ENCODE results near the gene EPHA8.

The EPHA8 gene

DNA sequence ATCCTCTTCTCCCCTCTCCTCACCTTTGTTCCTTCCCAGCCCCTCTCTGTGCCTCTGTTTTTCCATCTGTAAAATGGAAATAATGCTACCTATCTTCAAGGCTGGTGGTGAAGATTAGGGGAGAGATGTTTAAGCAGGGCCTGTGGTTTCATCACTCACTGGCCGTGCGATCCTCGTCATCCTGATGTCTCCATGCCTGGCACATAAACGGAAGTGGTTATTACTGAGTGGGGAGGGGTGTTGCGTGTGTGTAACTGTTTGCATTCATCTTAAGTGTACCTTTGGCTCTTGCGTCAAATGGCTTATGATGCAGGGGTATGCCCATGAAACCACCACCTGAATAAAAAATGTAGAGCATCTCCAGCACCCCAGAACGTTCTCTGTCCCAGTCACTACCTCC lies 56.0 kb downstream of the EPHA8 start:
- DNase-seq (ENCODE audit: low read depth), result no peak

DNA sequence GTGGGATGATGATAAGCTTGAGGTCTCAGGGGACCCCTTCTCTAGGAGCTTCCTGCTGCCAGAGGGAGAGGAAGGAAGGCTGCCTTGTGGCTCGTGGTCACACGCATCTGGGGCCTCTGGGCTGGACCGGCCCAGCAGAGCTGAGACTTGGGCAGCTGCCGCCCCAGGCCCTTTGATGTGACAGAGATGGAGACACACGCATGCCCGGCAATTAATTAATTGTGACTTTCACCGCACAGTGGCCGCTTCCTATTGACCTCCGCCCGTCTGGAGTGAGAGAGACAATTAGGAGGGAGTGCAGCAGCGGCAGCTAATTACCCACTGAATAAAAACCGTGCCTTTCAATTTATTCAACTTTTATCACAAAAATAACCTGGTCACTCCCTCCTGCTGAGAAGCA lies 56.5 kb downstream of the EPHA8 start:
- no peak for DNase-seq (ENCODE audit: low read depth)

DNA sequence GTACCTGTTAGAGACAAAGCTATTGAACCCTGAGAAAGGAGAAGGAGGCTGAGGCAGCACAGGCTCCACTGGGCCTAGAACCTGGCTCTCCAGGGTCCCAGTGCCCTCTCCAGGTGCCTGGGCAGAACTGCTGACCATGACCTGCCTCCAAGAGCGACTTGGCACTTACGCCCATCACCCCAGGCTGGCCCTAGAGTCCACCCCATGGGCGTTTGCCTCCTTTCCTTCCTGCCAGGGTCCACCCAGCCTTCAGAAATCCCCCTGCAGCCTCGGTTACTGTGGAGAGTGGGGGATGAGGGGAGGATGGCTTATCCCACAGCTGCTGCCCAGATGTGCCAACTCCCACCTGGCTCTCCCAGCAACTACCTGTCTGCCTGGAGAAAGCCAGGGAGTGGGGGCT lies 58.5 kb downstream of the EPHA8 start:
- no peak for DNase-seq (ENCODE audit: low read depth)

DNA sequence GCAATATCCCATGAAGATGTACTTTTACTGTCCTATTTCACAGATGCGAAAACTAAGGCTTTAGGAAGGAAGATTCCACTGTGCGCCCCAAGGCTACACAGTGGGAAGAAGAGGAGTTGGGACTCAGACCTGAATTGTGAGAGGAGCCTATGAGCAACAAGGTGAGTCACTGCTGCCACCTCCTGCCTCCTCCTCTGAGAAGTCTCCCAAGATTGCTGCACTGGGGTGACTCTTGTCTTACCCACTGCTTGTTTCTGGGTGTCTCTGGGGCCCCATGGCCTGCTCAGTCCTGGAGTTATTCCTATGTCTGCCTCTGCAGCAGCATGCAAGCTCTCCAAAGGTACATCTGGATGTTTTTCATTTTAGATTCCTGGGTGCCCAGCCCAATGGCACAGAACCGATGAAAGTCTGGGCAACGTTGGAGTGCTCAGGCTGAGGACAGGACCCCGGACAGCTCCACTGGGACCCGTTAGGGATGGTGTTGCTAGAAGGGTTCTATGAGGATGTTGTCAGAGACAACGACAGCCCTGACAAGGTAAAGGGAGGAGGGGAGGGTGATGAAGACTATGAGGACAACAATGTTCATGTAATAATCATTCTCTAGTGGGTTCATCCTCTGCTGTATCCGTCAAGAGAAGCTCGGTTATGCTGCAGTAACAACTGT lies 62.1 kb downstream of the EPHA8 start:
- no peak for DNase-seq (ENCODE audit: low read depth)

DNA sequence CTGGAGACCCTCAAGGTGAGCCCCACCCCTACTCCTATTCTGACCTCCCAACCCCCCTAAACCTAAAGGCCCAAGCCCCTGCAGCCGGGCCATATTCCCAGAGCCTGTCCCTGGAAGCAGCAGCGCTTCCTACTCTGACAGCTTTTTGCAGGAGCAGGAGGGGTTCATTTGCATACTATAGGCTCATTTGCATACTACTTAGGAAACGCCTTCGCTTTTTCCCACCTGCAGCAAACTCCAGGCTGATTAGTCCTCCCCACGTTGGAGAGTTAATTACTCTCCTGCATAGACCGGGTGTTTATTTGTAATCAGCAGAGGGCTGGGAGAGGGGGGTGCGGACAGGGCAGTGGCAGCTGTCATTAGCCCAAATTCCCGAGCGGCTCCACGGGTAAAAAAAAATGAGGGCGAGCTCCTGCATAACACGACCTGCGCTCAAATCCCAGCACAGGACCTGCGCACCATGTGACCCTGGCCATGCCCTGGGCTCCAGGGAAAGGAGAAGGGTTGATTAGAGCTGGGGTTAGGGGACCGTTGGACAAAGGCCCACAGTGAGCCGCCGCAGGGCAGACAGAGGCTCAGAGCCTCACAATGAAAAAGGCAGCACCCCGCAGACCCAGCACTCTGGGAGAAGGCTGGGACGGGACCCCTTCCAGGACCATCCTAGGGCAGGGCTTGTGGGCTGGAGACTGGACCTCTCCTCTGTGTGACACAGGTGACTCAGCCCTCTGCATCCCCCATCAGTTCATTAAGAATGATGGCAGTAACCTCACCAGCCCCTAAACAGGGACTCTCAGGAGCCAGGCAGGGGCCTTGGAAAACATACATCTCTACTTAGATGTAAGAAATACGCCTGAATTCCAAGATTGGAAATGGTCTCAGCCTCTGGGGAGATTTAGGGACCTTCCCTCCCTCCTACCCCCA lies 63.2 kb downstream of the EPHA8 start:
- DNase-seq (ENCODE audit: low read depth), result no peak

DNA sequence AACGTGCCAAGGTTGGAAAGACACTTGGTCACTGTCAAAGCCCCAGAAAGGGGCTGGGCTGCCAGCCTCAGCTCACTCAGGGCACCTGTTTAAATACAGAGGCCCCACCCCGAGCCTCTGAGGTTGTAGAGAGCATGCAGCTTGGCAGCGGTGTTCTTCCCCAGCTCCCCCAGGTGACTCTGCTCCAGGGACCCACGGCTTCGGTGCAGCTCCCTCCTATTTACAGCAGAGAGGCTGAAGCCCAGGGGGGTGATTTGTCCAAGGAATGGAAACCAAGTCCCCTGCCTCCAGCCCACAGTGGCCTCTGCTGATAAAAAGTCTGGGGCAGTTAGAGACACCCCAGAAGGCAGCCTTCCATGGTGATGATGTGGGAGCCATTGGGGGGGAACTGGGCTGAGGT lies 64.0 kb downstream of the EPHA8 start:
- no peak for DNase-seq (ENCODE audit: low read depth)

DNA sequence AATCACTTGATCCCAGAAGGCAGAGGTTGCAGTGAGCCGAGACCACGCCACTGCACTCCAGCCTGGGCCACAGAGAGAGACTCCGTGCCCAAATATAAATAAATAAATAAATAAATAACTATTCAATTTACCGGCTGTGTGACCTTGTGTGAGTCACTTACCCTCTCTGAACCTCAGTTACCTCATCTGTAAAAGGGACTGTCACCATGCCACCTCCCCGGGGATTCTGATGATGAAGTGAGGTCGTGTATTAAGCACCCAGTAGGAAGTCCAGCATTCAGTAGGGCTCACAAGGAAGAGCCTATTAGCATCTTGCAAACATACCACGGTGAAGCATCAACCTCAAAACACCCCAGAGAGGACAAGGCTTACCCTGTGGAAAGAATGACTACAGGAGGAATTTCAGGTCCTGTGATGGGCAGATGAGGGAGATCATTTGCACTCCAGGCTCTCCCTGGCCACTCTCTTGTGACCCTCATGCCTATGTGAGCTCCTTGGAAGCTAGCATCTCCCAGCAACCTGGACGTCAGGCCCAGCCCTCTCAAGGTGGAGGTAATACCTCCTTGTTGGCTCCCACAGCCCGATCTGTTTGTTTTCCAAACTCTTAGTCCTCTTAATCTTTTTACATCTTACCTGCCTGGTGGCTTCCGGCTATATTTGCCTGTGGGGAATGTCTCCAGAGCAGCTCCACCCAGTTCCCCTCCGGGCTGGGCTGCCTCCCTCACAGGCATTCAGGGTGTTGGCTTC lies 65.6 kb downstream of the EPHA8 start:
- DNase-seq (ENCODE audit: low read depth), result no peak

DNA sequence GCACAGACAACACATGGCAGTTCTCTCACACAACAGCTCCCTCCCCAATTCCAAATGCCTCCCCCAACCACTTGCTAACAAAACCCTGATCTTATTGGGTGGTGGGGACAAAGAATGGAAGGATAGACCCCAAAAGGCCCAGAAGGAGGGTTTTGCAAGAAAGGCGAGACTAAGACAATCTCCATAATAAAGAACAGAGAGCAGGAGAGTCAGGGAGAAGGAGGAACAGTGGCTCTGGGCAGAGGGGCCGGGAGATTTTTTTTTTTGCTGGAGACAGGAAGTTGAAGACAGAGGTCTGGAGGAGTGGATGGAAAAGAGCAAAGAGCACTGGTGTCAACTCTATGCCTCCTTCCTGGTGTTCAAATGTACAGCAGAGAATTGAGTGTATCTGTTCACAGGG lies 66.6 kb downstream of the EPHA8 start:
- no peak for DNase-seq (ENCODE audit: low read depth)

DNA sequence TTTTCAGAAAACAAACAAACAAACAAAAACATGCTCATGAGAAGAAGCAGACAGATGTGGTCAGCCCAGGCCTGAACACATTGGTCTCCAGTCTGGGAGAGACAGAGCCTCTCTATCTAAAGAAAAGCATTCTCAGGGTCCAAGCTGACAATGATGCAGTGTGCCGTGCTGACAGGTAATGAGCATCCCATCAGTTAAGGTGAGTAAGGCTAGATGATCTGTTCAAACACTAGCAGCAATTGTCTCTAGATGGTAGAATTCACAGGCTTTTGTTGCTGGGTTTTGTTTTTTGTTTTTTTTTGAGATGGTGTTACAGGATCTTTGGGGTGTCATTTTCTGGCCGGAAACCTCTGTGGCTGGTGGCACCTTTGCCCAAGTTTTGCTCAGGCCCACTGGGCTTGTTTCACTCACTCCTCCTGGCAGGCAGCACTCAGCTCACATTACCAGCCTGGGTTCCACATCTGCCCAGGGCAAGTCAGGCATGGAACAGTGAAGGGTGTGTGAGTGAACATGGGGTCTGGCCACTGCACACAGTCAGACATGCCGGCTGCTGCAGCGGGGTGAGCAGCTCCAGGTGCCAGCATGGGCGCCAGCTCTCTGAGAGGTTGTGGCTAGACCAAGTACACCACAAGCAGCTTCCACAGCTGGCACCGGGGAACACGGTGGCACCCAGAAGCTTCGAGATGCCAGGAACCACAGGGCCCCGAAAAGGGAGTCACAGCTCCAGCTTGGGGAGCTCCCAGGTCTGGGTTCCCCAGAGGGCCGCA lies 70.6 kb downstream of the EPHA8 start:
- DNase-seq (ENCODE audit: low read depth), result no peak

DNA sequence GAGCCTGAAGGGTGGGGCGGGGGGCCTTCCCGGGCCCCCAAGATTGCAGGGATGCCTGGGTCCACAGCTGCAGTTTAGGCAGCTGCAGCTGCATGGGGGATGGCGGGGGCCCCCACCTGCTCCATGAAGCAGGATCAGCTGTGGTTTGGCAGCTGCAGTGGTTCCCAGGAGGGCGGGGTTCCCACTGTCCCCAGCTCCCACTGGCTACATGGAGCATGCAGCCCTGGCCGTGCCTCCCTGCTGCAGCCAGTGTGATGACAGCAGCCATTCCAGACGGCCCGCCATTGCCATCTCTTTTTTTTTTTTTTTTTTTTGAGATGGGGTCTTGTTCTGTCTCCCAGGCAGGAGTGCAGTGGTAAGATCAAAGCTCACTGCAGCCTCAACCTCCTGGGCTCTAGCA lies 72.1 kb downstream of the EPHA8 start:
- DNase-seq (ENCODE audit: low read depth), result no peak

DNA sequence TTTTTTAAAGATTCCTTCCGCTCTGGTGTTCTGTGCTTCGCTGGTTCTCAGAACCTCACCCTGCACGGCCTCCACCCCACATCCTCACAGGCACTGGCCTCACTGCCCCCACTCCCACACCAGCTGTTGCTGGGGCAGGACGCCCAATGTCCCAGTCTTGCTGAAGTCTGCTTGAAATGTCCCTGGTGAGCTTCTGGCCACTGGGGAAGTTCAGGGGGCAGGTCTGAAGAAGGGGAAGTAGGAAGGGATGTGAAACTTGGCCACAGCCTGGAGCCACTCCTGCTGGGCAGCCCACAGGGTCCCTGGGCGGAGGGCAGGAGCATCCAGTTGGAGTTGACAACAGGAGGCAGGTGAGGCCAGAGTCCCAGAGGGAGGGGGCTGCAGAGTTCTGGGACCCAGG lies 73.1 kb downstream of the EPHA8 start, which contains the start of gene C1QA:
Gene C1QA, plus strand, starts transcription at position 276 of the 400 bp plus-strand sequence. CDS start 989 bp downstream, outside the sequence.
- no peak for DNase-seq (ENCODE audit: low read depth)

DNA sequence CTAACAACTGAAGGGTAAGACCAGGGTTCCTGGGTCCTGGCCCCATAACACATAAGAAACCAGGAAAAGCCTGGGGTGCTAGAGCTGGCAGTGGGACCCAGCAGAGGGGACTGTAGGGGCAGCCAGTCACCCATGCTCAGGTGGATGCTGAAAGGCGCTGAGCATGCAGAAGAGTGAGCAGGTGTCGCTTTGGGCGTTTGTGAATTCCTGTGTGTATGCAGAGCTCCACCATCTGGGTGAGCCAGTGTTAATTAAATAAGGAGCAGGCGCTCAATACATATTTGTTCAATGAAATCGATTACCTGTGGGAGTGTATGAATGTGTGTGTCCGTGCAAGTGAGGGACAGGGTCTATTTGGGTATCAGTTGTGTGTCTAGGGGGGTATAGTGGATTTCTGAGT lies 73.6 kb downstream of the EPHA8 start:
- DNase-seq (ENCODE audit: low read depth), result no peak

DNA sequence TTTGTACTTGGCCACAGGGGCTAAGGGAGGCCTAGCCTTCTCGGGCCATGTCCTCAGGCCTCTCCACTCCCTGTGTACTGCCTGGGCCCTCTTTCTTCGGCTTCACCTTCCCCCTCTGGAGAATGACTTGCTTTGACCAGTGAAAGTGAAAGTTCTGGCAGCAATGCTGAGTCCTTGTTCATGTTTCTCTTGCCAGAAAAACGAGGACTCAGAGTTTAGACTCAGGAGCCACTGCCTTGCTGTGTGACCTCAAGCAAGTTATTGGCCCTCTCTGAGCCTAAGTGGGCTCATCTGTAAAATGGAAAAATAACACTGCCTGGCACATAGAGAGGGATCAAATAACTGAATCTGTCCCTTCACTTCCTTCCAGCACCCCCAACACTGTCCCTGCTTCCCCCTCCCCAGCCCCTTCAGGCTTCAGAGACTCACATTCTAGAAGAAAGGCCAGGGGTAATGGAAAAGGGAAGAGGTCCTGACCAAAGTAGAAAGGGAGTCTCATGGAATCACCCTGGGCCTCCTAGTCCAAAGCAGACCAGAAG lies 74.7 kb downstream of the EPHA8 start:
- DNase-seq (ENCODE audit: low read depth), result no peak

DNA sequence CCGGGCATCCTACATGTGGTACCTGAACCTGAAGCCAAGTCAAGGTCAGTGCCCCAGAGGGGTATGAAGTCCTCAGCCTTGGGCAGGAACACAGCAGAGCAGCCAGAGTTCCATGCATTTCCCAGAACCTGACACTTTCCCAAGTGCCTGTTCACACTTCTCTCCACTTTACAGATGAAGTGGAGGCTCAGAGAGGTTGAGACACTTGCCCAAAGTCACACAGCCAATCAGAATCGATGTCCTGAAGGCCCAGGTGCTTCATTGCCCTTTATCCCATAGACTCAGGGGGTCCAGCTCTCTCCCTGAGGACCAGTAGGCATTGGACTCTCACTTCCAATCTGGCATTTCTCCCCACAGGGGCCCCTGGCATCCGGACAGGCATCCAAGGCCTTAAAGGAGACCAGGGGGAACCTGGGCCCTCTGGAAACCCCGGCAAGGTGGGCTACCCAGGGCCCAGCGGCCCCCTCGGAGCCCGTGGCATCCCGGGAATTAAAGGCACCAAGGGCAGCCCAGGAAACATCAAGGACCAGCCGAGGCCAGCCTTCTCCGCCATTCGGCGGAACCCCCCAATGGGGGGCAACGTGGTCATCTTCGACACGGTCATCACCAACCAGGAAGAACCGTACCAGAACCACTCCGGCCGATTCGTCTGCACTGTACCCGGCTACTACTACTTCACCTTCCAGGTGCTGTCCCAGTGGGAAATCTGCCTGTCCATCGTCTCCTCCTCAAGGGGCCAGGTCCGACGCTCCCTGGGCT lies 75.4 kb downstream of the EPHA8 start:
- DNase-seq (ENCODE audit: low read depth), result no peak

DNA sequence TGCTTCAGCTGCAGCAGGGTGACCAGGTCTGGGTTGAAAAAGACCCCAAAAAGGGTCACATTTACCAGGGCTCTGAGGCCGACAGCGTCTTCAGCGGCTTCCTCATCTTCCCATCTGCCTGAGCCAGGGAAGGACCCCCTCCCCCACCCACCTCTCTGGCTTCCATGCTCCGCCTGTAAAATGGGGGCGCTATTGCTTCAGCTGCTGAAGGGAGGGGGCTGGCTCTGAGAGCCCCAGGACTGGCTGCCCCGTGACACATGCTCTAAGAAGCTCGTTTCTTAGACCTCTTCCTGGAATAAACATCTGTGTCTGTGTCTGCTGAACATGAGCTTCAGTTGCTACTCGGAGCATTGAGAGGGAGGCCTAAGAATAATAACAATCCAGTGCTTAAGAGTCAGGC lies 76.0 kb downstream of the EPHA8 start:
- peak; percentile 8 for DNase-seq (ENCODE audit: low read depth)

DNA sequence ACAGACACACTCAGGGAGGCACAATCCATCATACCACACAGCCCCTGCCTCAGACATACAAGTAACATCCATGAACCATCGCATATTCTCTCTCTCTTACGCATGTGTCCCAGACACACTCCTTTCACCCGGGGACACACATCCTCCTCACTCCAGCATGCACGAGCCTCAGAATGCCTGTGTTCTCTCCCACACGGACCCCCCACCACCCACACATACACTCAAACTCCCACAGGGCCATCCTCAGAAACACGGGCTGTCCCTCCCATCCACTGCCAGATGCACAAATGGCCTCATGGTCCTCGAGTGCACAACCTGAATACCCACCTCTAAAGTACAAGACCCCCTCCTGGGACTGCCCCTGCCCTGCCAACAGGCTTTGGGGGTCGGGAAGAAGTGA lies 78.0 kb downstream of the EPHA8 start:
- DNase-seq (ENCODE audit: low read depth), result no peak

DNA sequence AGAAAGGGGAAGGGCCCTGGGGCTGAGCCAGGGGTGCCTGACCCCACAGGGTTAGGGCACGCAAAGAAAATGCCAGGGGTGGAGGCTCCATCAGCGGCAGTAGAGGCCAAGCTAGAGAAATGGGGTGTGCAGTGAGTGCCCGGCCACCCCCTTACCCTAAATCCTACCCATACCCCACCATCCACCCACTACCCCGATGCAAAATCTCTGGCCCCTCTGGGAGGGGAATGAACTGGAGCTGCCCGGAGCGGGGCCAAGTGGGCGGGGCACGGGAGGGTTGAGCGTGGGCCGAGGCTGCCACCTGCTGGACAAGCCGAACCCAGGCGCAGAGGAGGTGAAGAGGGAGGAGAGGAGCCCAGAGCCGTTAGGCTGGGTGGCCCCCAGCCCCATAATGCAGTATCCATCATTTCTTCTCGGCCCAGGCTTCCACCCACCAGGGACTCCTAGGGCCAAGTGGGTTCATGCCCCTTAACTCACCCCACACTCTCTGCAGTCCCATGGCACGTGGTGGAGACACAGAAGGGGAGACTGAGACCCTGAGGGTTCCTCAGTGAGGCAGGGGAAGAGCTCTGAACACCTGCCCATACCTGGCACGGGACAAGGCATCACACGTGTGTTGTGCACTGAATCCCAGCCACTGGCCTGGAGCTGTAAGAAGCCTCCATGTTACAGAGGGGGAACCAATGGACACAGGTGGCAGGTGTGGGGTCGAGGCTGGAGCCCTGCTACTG lies 78.8 kb downstream of the EPHA8 start:
- peak; percentile 22 for DNase-seq (ENCODE audit: low read depth)

DNA sequence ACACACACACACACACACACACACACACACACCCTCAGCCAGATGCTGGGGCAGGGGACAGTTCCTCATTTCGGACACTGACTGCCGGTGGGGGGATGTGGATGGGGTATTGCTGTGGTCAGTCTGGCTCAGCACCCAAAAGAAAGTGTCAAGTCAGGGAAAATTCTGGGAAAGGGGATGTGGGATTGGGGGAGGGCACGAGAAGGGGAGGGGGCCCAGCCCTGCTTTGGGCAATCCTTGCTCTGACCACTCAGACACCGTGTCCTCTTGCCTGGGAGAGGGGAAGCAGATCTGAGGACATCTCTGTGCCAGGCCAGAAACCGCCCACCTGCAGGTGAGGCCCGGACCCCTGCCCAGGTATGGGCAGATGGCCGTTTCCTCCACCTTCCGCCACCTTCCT lies 80.1 kb downstream of the EPHA8 start, which contains the start of gene C1QC:
Gene C1QC, plus strand, starts transcription at position 253 of the 400 bp plus-strand sequence. CDS start 391 bp downstream, outside the sequence.
- DNase-seq (ENCODE audit: low read depth), result no peak

DNA sequence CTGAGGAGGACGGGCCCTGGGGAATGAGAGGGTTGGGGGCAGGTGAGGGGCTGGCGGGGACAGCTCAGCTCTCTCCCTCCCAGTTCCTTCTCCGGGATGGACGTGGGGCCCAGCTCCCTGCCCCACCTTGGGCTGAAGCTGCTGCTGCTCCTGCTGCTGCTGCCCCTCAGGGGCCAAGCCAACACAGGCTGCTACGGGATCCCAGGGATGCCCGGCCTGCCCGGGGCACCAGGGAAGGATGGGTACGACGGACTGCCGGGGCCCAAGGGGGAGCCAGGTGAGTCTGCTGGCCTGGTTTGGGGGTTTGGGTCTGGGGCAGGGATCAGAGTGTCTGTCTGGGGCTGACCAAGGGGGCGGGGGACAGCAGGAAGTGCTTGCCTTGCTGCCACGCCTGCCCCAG lies 80.6 kb downstream of the EPHA8 start:
- DNase-seq (ENCODE audit: low read depth), result no peak

DNA sequence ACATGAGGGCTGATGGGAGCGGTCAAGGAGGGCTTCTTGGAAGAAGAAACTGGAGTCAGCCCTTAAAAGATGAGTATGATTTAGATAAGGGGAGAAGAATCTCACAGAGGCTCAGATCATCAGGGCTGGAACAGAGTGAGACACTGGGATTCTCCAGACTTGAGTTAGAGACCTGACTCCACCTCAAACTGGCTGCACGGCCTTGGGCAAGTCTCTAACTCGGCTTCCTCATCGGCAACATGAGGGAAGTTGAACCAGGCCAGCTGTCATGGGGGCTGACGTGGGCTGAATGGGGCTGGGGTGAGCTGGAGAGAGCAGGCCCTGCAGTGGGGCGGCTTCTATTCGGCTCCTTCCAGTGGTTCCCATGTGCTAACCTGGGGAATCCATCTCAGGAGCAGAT lies 82.6 kb downstream of the EPHA8 start:
- DNase-seq (ENCODE audit: low read depth), result no peak

Measured in fibroblast of gingiva (primary cell).